Activated naive CD4-positive, alpha-beta T cell treated with Interleukin-2 at 50 U/mL for 16 hours (primary cell): ENCODE data around the gene LAMP1.
"Not testable (repeated sequence)": the region's sequence is repeated elsewhere in the genome, so short reads cannot be mapped to it uniquely, and the experiment has no call there.

Experiments used
- DNase-seq: peaks from one replicate; pipeline ENCODE4 v3.0.0-alpha.2; 2020

Gene LAMP1

DNA sequence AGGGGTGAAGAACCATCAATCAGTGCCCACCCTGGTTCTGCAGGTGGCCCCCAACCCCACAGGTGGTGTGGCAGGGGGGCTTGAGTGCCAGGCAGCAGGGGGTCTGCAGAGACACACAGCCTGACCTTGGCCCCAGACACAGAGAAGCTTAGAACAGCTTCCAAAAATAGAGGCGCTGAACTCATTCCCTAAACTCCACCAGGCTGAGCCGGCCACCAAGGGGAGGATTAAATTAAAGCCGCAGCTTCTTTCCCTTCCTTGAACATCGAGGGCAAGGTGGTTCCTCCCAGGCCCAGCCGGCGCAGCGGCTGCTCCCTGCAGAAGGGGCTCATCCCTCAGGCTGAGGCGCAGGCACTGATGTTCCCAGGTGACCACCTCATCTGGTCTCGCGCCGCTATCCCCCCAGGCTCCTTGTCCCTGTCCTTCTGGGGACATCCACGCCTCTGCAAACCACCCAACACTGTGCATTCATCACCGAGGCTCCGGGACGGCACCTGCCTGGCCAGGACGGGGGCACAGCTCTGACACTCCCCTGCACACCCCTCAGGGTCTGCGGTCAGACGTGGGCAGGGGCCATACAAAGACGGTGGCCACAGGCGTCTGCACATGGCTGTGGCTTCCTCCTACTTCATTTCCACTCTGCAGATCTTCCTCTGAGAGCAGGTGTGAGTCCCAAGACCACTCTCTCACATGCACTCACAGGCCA lies 30.9 kb downstream of the LAMP1 start:
- DNase-seq: no peak

DNA sequence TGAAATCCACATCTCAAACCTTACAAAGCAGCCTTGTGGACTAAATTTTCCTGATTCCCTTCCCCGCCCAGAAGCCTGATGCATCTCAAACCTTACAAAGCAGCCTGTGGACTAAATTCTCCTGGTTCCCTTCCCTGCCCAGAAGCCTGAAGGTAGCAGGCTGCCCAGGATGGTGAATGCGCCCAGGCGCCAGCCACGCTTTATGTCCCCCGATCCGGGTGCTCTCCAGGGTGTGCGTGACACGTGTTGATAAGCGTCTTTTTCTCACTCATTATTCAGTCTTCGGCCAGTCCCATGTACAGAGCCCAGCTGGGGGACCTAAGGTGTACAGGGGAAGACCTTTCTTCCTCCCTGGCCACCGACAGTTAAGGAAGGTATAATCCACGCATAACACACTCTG lies 31.8 kb downstream of the LAMP1 start:
- no peak for DNase-seq

DNA sequence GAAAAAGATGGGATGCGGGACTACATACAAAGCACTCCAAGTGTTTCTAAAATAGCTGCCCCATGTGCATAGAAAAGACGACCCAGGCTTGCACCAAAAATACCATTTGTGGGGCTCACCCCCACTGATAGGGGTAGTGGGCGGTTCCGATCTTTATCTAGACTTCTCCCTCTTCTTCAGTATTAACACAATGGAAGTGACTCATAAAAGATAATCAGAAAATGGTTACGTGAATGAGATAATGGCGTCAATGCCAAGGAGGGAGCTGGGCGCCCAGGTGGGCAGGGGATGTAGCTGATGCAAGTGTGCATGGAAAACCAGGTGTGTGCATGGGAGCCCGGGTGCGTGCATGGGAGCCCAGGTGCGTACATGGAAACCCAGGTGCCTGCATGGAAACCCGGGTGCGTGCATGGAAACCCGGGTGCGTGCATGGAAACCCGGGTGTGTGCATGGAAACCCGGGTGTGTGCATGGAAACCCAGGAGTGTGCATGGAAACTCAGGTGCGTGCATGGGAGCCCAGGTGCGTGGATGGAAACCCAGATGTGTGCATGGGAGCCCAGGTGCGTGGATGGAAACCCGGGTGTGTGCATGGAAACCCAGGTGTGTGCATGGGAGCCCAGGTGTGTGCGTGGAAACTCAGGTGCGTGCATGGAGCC lies 32.7 kb downstream of the LAMP1 start:
- DNase-seq: no peak

DNA sequence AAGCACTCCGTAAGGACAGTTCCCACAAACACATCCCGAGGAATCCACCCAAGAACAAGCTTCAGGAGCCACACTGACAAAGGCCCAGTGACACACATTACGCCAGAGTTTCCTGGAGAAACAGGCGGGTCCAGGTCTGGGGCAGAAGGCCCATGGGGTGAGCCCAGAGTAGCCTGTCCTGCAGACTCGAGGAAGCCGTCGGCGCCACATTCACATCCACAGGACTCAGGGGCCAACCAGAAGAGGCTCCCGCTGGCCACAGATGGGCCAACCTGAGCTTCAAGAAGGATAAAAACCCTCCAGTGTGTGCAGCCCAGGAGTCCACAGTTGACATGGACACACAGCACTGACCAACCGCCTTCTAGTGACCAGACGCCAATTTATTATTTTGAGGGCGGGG lies 35.6 kb downstream of the LAMP1 start:
- DNase-seq: no peak

DNA sequence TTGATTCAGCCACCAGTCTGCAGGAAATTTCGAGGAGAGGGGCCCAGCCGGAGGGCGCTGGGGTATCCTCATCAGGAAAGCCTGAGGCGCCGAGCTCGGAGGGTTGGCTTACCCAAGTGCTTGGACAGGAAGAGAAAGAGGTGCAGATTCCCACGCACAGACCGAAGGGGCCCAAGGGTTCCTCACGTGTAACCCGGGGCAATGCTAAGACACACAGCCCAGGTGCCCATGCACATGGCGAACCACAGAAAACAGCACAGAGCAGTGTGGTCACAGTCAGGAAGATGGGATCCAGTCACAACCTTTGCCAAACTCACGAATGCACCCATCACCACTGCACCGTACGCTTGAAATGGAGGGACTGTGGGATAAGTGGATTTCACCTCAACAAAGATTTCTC lies 36.0 kb downstream of the LAMP1 start:
- DNase-seq: no peak

DNA sequence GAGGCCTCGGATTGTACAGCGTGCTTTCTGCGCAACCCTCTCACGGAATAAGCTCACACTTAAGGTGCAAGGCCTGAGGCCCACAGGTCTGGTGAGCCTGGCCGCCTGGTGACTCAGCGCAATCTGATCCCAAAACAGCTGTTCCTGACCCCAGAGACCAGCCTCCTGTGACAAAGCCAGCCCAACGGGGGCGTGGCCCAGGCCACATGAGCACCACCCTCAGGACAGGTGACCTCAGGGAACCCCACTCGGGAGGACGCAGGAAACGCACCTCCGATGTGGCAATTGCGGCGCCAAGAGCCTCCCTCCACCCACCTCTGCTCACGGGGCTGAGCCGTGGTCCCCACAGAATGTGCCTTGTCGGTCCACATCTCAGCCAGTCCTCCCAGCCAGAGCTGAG lies 40.5 kb downstream of the LAMP1 start:
- no peak for DNase-seq

DNA sequence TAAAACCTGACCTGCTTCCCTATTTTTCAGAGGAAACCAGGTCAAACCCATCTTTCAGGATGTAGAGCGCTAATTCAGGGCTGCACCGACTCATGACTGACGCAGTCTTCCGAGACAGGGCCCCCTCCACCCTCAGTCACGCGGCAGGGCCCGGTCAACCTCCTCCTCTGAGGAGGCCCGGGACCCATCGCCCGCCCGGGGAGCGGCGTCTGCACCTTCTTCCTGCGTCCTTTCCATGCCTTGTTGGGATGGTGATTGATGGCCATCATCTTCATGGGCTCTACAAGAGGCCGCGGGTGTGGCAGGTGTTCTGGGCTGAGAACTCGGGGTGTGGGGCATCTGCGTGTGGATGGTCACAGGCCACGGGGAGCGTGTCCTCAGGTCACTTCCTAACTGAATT lies 40.9 kb downstream of the LAMP1 start:
- no peak for DNase-seq

DNA sequence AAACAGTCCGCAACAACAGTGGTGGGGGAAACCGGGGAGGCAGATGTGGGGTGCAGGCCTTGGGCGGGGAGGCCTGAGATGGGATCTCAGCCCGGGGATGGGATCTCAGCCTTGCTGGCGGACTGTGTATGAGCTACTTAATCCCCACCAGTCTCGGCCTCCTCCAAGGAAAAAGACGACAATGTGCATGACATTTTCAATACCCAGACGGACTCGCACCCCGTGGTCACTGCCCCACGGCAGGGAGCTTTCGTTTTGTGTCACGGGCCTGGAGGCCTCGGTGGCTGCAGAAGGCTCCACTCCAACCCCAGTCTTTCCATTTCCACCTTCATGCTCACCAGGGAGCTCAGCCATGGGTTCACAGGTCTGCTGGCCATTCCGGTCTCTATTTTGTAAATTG lies 41.4 kb downstream of the LAMP1 start:
- no peak for DNase-seq

DNA sequence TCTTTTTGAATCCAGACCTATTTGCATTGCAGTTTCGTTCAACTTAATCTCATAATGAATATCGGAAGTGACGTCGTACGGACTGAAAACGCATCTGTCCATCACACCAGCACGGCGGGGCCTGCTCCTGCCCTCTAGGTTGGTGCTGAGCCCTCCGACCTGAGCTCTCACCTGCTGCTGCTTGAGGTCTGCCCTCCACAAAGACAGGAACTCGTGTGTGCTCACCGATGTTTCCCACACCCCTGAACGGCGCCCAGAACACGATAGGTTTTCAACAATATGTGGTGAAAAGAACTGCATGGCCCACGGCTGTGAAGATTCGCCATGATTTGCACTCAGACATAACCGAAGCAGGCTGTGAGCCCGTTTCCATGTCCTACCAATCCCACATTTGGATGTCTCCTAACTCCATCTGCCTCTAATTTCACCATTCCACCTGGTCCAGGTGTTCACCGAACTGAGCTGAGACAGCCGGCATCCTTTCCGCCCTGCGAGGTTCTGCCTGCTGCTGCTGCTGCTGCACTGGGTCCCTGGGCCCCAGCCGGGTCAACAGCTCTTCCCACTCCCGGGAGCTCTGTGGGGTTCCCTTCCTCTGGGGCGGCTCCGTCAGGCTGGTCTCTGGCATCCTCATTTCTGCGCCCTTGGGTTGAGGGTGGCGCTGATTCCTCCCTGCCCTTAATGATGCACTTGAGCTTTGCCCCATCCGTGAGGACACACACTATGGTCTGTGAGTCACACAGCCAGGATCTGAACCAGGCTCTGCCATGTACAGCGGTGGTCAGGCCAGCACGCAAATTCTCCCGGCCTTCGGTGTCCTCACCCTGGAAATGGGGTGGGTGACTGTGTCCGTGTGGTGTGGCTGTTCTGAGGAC lies 46.0 kb downstream of the LAMP1 start:
- DNase-seq: no peak

DNA sequence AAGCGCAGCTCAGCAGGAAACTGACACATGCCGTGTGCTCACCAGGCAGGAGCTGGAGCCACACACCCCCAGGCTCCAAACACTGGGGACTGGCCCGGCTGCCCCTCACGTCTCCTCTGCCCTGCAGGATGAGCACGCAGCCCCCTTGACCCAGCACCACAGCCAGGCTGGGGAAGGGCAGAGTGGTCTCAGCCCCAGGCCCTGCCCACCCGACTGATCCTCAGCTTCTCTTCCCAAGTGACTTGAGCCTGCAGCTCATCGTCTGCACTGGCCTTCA lies 46.6 kb downstream of the LAMP1 start:
- DNase-seq: no peak

DNA sequence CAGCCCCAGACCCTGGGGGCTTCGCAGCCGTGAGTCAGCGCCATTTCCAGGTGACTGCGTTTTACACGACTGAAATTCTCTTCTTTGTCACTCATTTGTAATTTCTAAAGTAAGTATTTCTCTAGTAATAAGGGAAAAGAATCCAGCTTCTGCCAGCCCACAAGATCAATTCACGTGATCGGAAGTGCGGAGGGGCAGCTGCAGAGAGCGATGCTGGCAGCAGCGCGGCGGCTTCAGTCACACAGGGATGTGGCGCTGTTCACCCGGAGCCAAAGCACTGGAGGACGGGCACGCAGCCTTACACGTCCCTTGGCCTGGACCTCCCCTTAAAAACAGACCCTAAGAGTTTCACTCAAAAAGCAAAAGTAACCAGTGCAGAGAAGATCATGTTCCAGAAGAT lies 48.4 kb downstream of the LAMP1 start:
- no peak for DNase-seq

DNA sequence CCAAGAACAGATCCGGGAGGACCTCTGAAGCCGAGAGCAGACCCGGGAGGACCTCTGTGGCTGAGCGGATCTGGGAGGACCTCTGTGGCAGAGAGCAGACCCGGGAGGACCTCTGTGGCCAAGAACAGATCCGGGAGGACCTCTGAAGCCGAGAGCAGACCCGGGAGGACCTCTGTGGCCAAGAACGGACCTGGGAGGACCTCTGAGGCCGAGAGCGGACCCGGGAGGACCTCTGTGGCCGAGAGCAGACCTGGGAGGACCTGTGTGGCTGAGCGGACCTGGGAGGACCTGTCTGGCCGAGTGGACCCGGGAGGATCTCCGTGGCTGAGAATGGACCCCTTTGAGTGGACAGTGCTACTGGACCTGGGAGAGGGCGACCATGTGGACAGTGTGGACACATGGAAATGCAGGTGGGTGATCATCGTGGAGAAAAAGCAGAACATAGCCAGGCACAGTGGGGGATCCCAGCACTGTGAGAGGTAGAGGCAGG lies 50.7 kb downstream of the LAMP1 start:
- not testable (repeated sequence) for DNase-seq

DNA sequence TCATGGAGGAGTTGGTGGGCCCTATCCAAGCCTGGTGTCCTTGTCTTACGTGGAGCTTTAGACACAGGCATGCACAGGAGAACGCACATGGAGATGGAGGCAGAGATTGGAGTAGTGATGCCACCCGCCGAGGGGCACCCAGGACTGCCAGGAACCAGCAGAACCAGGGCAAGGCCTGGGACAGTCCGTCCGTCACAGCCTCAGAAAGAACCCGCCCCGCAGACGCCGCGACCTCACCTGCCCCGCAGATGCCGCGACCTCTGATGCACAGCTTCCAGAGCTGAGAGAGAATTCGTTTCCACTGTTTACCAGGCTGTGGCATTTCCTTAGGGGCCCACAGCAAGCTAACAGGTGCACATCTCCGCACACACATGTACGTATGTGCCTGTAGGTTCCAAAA lies 51.6 kb downstream of the LAMP1 start:
- no peak for DNase-seq

DNA sequence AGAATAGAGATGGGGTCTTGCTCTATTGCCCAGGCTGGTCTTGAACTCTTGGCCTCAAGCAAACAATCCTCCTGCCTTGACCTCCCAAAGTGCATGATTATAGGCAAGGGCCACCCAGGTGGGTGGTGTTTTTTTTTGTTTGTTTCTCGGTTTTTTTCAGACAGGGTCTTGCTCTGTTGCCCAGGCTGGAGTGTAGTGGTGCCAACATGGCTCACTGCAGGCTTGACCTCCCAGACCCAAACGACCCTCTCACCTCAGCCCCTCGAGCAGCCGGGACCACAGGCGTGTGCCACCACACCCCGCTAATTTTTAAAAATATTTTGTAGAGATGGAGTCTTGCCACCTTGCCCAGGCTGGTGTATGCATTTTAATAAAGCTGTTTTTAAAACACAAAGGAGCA lies 52.0 kb downstream of the LAMP1 start:
- no peak for DNase-seq

DNA sequence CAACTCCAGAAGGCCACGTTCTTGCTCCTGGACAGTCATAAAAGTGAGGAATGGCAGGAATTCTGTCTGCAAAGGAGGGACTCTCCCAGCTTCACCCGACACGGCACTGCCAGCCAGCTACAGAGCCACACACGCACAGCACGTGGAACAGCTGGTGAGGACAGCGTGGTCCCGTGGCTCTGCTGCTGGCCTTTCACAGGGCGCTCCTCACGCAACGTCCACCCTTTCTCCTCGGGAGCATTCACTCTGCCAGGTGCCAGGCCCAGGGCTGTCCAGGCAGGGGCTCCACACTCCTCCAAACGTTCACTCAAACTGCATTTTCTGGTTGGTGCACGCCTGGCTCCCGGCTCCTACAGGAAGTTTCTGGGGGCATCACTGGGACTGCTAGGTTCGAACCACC lies 52.5 kb downstream of the LAMP1 start:
- DNase-seq: no peak

DNA sequence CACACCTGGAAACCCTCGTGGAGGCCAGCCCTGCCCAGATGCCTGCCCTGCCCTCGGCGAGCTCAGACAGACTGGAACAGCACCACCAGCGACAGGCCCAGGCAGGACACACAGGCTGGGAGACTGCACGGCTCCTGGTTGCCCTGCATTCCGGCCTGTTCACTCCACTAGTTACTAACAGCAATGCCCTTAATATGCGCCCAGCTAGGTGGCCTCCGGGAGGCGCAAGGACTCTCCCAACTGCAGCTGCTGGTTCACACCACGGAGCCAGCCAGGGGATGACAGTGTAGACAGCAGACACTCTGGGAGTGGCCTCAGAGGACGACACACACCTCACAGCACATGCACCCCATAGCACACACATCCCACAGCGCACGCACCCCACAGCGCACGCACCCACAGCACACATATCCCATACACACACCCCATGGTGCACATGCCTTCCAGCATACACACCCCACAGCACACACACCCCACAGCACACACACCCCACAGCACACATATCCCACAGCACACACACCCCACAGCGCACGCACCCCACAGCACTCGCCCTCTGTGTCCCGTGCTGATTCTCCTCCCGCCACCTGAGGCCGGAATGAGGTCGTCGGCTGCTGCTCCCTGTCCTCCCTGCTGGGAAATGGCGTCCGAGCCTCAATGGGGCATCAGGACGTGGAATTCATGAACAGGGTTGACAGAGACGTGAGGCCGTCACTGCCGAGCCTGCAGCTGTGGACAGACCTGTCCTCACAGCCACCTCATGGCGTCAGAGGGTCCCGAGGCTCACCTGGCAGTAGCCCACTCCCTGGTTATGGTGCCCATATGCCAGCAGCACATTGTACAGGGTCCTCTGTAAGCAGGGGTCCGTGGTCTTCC lies 53.3 kb downstream of the LAMP1 start:
- no peak for DNase-seq

DNA sequence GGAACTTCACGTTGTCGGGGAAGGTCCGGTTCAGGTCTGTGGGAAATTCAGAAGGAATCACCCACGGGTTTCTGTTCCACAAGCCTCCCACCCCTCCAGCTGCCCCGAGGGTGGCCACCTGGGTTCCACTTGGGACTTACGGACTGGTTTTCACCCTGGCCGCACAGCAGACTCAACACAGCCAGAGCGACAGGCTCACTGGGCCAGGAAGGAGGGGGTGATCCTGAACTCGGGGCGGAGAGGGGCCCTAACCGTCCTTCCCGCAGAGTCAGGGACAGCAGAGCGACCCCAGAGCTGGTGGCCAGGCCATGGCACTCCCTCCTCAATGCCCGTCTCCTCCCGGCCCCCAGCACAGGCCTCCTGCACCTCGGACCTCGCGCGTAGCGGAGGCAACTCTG lies 53.9 kb downstream of the LAMP1 start:
- no peak for DNase-seq

DNA sequence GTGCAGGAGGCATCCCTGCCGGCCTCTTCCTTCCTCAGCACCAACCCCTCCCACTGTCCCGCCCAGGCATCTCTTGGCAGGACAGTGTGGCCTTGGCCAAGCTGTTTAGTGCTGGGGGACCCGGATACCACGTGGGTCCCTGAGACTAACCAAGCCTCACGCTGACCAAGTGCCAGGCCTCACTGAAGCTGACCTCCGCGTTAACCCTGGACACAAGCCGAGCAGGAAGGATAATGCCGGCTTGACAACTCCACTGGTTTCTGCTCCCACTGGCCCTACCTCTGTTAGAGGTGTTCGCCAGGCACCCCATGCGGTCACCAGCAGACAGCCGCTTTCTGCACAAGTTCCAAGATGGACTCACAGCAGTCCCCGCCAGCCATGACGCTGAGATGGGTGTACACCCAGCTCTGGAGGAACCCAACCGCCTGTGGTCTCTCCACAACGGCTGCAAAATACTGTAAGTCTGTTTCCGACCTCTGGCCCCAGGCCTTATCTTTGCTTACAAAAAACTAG lies 54.5 kb downstream of the LAMP1 start:
- no peak for DNase-seq

DNA sequence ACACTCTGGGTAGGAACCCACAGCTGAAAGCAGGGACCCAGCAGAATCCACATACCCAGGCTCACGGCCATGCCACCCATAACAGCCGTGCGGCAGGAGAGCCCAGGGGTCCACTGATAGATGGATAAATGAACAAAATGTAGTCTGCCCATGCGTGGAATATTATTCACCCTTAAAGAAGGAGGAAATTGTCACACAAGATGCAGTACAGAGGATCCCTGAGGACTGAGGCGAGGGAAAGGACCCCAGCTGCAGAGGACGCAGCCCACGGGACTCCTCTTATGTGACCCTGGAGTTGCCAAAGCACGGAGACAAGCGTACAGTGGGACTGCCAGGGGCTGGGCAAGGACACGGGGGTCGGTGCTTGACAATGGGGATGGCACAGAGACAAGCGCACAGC lies 56.2 kb downstream of the LAMP1 start:
- no peak for DNase-seq

DNA sequence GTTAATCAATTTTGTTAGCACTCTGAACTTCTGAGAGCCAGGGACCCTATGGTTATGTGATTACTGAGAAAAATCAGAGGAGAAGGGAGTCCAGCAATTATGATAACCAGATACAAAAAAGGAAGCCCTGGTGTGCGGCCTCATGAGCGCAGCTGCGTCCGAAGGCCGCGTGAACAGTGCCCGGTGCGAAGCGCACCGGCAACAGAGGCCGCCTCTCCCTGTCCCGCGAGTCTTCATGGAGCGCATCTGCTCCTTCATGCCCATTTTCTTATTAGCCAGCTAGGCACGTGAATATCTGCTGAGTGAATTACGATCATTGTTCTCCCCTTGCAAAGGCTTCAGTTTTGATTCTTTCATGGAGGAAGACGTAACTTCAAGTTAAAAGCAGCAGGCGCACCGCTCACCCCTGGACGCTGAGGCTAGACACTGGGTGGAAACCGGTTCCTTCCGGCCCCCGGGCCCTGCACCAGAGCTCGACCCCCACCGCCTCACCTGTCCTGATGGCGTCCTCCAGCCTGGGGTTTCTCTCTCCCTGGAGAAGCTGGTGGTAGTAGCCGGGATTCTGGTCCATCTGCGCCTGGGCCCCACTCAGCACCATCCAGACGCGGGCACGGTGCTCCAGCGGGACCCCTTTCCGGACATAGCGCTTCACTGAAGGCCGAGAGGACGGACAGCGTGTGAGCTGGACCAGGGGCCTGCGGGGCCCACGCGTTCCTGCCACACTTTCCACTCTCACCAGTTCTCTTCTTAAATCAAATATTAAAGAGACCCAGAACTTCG lies 58.0 kb downstream of the LAMP1 start:
- DNase-seq: no peak

DNA sequence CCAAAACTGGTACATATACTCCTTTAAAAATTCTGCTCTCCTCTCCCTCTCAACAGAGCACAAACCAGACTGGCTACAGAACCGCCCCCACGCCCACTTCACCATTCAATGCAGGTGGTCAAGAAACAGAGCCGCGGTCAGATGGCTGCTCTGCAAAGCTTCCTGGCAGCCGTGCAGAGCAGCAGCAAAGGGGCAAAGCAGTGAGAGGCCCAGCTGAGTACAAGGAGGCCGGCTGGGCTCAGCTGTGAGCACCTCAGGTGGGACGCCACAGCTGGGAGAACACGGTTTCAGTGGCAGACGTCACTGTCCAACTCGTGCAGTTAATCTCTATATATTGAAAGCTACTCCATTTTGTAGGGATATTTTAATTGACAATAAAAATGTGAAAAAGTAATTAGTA lies 58.6 kb downstream of the LAMP1 start:
- no peak for DNase-seq

DNA sequence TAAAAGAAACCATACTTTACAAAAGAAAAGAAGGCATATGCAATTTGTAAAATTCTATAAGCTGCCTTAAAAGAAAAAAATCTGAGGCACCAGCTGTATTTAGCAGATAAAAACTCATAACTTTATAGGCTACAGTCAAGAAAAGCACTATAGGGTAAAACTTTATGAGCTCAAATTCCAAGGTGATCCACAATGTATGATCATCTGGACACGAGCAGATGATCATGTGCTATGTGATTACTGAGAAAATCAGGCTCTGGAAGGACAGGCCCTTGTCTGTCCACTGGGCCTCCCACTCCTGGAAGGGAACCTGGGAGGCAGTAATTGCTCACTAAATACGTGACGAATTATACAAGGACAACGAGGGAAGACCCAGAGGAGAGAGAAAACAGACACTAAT lies 59.6 kb downstream of the LAMP1 start:
- no peak for DNase-seq
